Posterior vena cava (tissue), 2 donors: Measurements from ENCODE around the gene CCNDBP1. TPM values are rescaled to one million over a fixed set of nuclear protein-coding genes. Genes with fewer than 3 reads are reported as not detected.
"Not testable (repeated sequence)": the region's sequence is repeated elsewhere in the genome, so short reads cannot be mapped to it uniquely, and the experiment has no call there.

Experiments
- DNase-seq: peaks from one replicate; pipeline ENCODE4 v3.0.0-alpha.2; 2020; ENCODE audit warnings: low spot score
- intact Hi-C, 2 donors: fragments of 100-400 bp; cut with DNase I; formaldehyde crosslinking; loops; one replicate each; pipeline versions ENCODE4 v1.14.1 to v1.14.2; 2022 to 2023
- total RNA-seq, 2 donors: library from RNA; stranded (reverse); fragmentation: NEBNext Ultra II Directional; extraction: Animal tissue kit (Norgen Biotek cat#: 25700); gene quantifications; one replicate each; pipeline ENCODE4 v1.2.1, GENCODE V29; 2021
- donor health status: DM: yes; HTN: yes; CAD: no.
- donor health status: DM: yes; HTN: yes; CAD: no.

The CCNDBP1 gene
- total RNA-seq, 2 donors from 2014 or later, result 49.6 to 52.6 TPM

- DNase-seq, result no peak
- intact Hi-C loops, result no loop called here
Measured at GRCh38 chr15:43189296-43189695, 4.1 kb downstream of the CCNDBP1 start.

DNA sequence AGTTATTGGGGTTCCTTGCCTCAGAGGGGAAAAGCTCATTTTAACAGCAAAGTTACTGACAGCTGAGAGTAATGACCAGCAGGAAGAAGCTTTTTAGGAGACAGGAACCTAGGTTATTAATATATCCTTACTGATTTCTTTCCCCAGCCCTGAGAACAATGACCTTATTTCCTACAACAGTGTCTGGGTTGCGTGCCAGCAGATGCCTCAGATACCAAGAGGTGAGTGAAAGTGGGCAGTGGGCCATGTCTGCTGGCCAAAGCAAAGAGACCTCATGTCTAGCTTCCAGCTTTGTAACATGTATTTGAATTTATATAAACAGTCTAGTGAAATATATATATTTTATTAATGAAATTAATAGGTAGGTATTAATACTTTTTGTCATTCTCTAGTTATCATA, 5.0 kb downstream of the CCNDBP1 start:
- intact Hi-C loops, result no loop called here
- no peak for DNase-seq

GRCh38 chr15:43193710-43194109, 8.5 kb downstream of the CCNDBP1 start:
- no peak for DNase-seq
- intact Hi-C loops, result no loop called here

DNA sequence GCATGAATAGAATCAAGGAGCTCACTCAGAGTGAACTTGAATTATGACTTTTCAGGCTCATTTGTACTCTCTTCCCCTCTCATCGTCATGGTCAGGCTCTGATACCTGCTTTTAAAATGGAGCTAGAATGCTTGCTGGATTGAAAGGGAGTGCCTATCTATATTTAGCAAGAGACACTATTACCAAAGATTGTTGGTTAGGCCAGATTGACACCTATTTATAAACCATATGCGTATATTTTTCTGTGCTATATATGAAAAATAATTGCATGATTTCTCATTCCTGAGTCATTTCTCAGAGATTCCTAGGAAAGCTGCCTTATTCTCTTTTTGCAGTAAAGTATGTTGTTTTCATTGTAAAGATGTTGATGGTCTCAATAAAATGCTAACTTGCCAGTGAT, 9.6 kb downstream of the CCNDBP1 start:
- DNase-seq, result no peak
- intact Hi-C loops, result no loop called here

- intact Hi-C loops, result no loop called here
- peak; percentile 34 for DNase-seq
Measured at GRCh38 chr15:43196760-43197548, 11.8 kb downstream of the CCNDBP1 start.

DNA sequence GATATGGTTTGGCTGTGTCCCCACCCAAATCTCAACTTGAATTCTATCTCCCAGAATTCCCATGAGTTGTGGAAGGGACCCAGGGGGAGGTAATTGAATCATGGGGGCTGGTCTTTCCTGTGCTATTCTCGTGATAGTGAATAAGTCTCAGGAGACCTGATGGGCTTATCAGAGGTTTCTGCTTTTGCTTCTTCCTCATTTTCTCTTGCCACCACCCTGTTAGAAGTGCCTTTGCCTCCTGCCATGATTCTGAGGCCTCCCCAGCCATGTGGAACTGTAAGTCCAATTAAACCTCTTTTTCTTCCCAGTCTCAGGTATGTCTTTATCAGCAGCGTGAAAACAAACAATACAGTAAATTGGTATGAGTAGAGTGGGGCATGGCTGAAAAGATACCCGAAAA, 12.6 kb downstream of the CCNDBP1 start:
- intact Hi-C loops, DNase-seq: not testable (repeated sequence)

DNA sequence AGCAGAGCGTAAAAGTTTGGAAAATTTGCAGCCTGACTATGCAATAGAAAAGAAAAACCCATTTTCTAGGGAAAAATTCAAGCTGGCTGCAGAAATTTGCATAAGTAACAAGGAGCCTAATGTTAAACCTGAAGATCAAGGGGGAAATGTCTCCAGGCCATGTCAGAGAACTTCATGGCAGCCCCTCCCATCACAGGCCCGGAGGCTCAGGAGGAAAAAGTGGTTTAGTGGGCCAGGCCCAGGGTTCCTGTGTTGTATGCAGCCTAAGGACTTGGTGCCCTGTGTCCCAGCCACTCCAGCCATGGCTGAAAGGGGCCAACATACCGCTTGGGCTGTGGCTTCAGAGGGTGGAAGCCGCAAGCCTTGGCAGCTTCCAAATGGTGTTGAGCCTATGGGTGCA, 13.4 kb downstream of the CCNDBP1 start:
- DNase-seq, intact Hi-C loops: not testable (repeated sequence)

DNA sequence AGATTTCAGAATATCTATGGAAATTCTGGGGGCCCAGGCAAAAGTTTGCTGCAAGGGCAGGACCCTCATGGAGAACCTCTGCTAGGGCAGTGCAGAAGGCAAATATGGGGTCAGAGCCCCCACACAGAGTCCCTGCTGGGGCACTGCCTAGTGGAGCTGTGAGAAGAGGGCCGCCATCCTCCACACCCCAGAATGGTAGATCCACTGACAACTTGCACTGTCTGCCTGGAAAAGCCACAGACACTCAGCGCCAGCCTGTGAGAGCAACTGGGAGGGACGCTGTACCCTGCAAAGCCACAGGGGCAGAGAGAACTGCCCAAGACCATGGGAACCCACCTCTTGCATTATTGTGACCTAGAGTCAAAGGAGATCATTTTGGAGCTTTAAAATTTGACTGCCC, 13.8 kb downstream of the CCNDBP1 start:
- DNase-seq, result peak; percentile 61
- intact Hi-C loops, result no loop called here

- intact Hi-C loops, result no loop called here
- no peak for DNase-seq
Measured at GRCh38 chr15:43199945-43200488, 14.8 kb downstream of the CCNDBP1 start.

DNA sequence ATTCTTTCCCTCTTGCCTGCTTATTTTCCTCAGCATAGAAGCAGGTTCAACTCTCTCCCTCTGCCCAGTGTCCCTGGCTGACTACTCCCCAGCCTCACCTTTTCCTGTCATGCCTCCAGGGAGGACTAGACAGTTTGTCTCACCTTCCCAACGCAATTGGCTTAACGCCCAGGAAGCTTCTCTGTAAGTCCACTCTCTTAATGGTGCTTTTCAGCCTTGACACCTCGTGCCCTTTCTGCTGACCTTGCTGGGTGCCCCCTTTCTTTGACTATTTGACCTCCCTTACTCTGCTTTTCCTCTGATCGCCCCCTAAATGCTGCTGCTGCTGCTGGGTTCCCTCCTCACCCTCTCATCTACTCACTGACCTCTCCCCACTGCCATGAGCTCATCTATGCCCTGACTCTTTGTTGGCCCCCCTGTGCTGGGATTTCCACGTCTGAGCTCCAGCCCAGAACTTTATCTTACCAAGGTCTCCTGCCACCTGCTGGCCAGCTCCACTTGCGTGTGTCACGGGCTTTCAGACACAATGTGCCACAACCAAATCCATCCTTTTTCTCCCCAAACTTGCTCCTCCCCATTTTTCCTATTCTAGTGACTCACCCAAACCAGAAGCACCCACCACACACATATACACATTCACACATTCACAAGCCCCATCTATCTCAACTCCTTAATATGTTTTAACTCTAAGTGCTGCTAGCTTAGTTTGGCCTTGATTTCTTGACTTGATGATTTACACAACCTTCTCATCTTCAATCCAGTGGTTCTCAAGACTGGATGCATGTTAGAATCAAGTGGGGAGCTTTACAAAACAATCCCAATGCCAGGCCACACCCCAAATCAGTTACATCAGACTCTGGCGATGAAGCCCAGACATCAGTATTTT, 19.1 kb downstream of the CCNDBP1 start:
- DNase-seq, result peak; percentile 84
- intact Hi-C loops, result no loop called here

DNA sequence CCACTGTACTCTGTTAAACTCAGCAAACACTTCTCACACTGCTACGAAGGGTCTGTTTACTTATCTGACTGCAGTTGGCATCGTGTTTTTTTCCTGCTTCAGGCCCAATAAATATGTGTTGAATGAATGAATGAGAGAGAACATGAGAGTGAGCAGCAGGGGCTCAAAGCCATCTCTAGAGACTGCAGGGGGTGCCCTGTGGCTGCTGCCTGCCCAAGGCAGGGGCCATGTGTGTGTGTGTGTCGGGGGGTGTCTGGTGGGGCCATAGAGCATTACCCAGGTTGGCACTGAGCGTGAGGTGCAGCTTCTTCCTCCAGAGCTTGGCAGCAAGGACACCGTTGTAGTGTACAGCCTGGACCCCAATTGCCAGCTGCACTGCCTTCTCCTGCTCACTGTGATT, 20.9 kb downstream of the CCNDBP1 start:
- DNase-seq, result no peak
- intact Hi-C loops, result no loop called here

- no peak for DNase-seq
- intact Hi-C loops, result no loop called here
Measured at GRCh38 chr15:43207024-43207423, 21.8 kb downstream of the CCNDBP1 start.

DNA sequence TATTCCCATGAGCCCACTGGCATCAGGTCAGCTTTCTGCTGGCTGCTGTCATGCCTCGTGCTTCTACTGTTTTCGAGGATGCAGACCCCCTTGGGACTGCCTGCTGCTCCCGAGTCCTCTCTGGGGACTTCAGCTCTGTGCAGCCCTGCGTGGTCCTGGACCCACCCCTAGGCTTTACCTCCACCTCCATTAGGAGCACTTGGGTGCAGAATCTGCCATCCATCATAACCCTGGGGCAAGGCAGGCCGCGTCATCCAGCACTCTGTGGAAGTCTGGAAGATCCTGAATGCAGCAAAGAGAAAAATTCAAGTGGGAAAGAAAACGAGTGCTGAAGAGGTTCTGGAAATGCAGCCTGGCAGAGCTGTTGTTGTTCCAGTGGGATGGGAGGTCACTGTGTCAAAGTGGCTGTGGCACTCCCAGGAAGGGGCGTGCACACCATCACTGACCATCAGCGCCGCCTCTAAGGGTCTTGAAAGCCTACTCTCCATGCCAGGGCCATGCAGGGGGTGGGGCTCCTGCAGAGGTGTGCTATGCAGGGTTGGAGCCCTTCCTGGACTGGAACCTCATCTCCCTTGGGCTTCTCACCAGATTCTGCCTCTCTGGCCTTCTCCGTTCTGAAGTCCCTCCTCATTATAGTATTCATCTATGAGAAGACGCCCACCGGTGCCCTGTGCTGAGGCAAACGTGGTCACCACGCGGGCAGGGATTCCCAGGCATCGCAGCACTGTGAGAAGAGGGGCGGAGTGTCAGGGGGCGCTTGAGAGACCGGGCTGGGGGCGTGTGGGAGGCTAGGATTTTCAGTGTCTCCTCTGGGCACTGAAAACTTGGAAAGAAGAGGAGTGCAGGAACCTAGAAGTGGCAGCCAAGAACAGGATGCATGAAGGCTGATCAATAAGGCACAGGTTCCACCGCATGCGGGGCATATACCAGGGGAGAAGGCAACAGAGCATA, 23.1 kb downstream of the CCNDBP1 start:
- DNase-seq, result no peak
- intact Hi-C loops, result no loop called here

DNA sequence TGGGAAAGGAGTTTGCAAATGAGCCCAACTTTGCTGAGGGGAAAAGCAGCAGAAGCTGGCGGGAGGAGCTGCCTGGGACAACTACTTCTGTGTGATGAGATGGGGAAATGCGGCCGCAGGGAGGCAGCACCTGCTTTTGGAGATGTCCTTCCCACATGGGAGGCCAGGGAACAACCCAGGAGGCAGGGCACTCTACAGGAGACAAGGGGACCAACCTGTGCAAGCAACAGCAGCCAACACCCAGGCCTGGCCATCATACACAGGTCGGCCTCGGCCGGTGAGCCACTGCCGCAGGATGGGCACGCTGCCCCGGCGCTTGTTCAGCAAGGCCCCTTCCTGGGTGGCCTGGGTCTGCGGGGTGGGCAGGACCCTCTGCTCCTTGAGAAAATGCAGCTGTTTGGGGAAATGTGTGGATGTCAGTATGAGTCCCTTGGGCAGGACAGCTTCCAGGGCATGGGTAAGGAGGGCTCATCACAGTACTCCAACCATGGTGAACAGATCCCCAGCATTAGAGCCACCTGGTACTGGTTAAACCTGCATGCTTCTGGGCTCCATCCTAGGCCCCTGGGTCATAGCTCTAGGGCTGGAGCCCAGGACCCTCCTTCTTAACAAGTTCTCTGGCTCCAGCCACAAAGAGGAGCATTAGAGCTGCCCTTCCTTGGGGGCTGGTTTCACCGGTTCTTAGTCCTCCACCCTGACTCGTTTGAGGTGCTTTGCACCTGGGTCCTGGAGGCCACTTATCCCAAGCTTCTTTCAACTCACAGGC, 24.0 kb downstream of the CCNDBP1 start:
- no peak for DNase-seq
- intact Hi-C loops, result no loop called here

DNA sequence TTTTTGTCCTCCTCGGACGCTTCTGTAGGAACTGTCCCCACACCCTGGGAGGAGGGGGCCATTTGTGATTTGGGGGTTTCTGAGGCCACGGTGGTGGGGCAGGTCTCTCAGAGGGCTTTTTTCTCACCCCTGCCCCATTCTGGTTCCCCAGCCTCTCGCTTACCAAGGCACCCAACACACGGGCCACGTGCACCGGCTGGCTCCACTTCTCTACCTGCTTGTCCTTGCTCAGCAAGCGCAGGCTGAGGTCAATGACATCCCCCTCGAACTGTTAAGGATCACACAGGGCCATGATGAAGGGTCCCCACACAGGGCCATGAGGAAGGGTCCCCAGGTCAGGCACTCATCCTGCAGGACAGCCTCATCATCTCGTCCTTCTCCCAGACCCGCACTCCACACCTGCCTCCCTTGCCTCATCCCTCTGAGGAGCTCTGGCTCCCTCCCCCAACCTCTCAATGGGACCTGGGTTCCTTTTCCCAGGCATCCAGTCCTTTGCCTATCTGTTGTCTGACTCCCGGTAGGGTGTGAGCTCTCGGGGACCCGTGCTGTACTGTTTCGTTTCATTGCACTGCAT, 25.1 kb downstream of the CCNDBP1 start:
- intact Hi-C loops, result no loop called here
- DNase-seq, result no peak

DNA sequence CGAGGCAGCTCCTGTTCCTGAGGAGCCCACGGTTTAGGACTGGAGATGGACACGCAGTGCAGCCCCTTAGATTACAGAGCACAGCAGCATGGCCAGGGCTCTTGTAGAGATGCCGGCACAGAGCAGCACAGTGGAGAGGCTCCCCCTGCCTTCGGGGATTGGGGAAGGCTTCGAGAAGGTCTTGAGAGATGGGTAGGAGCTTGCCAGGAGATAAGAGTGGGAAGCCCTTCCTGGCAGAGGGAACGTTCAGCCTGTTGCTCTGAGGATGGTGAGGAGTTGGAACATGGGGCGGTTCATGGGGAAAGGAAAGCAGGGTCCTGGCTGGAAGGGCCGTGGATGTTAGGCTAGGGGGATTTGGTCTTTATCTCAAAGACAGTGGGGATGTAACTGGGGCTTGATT, 25.6 kb downstream of the CCNDBP1 start:
- DNase-seq, result no peak
- intact Hi-C loops, result no loop called here

DNA sequence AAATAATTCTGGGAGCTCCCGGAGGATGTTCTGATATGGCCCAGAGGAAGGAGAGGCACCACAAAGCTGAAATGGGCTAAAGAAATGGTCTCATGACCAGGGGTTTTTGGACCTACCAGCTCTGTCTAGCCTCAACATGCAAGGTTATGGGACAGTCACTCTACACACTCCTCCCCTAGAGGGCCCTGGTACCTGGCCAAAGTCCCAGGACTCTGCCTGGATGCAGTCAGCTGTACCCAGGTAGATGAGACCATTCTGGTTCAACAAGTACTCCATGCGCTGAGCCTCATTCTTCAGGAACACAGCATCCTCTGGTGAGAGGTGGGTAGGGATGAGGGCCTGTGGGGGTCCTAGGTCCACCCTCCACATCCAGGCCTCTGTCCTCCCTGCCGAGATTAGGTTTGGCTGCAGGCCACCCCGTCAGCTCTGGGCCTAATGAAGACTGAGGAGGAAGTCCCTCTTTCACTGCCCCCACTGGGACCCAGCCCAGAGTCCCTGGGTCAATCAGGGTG, 26.1 kb downstream of the CCNDBP1 start:
- no peak for DNase-seq
- intact Hi-C loops, result no loop called here

DNA sequence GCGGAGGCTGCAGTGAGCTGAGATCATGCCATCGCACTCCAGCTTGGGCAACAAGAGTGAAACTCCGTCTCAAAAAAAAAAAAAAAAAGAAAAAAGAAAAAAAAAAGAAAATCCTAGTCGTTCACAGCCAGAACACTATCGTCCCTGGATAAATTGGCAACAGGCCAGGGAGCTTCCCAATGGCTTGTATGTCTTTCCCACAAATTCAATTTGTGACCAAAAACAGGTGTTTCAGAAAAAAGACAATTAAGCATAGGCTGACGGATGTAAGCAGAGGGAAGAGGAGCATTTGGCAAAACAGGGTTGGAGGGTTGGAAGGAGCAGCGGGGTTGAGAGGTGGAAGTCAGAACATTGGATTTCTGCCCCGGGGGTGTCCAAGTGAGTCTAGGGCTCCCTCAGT, 27.1 kb downstream of the CCNDBP1 start:
- DNase-seq, result no peak
- intact Hi-C loops, result no loop called here
